ENCODE results near the gene GSPT1. TPM values are rescaled to one million over a fixed set of nuclear protein-coding genes. Genes with fewer than 3 reads are reported as not detected.

Gene GSPT1
- polyA plus RNA-seq, 3 donors, result 28.7 to 65.8 (median 38.6) TPM

GRCh38 chr16:11875721-11876120, 40.0 kb downstream of the GSPT1 start:
- no peak overlapping the region for H3K27ac ChIP-seq (ENCODE audit: low read depth, low read length)
- 88 to 89% (median 88%) methylated on average over 5 of the region's 5 CpGs for WGBS, 3 donors

GRCh38 chr16:11871193-11871592, 44.6 kb downstream of the GSPT1 start:
- H3K27ac ChIP-seq (ENCODE audit: low read depth, low read length), result no peak overlapping the region

GRCh38 chr16:11870399-11870798, 45.4 kb downstream of the GSPT1 start:
- 46 to 52% (median 48%) methylated on average over 3 of the region's 3 CpGs for WGBS, 3 donors
- no peak overlapping the region for H3K27ac ChIP-seq (ENCODE audit: low read depth, low read length)

More at GRCh38 chr16:11871193-11871592, 44.6 kb downstream of the GSPT1 start:
- 42 to 58% (median 49%) methylated on average over 7 of the region's 7 CpGs for WGBS, 3 donors

- no peak overlapping the region for H3K27ac ChIP-seq (ENCODE audit: low read depth, low read length)
- 79 to 92% (median 91%) methylated on average over 8 of the region's 8 CpGs for WGBS, 3 donors
Measured at GRCh38 chr16:11869353-11870228, 46.2 kb downstream of the GSPT1 start.

- no peak overlapping the region for H3K27ac ChIP-seq (ENCODE audit: low read depth, low read length)
- 79 to 87% (median 85%) methylated on average over 2 of the region's 2 CpGs for whole genome bisulfite sequencing, 3 donors
Measured at GRCh38 chr16:11868412-11868980, 47.3 kb downstream of the GSPT1 start.

- WGBS, 3 donors, result 88 to 93% (median 91%) methylated on average over 2 of the region's 2 CpGs
Measured at GRCh38 chr16:11862489-11862888, 53.3 kb downstream of the GSPT1 start.

GRCh38 chr16:11857161-11857560, 58.6 kb downstream of the GSPT1 start:
- WGBS, 3 donors, result 67 to 90% (median 76%) methylated on average over 4 of the region's 4 CpGs
- no peak overlapping the region for H3K27ac ChIP-seq (ENCODE audit: low read depth, low read length)

More at GRCh38 chr16:11862489-11862888, 53.3 kb downstream of the GSPT1 start:
- no peak overlapping the region for H3K27ac ChIP-seq (ENCODE audit: low read depth, low read length)

- WGBS, 3 donors, result 31 to 48% (median 44%) methylated on average over 33 of the region's 33 CpGs
- H3K27ac ChIP-seq (ENCODE audit: low read depth, low read length), result no peak overlapping the region
Measured at GRCh38 chr16:11852092-11852809, 63.5 kb downstream of the GSPT1 start.

GRCh38 chr16:11851294-11852091, 64.3 kb downstream of the GSPT1 start, which contains the start of gene RSL1D1:
RSL1D1 (minus strand) TSS chr16:11851542; CDS start chr16:11851512, 30 bp downstream.
- 0% methylated on average over 57 of the region's 57 CpGs for WGBS, 3 donors
- no peak within 1 kb of the TSS for H3K27ac ChIP-seq (ENCODE audit: low read depth, low read length)

GRCh38 chr16:11848842-11849241, 66.9 kb downstream of the GSPT1 start:
- no peak overlapping the region for H3K27ac ChIP-seq (ENCODE audit: low read depth, low read length)
- 83 to 90% (median 90%) methylated on average over 3 of the region's 3 CpGs for WGBS, 3 donors

GRCh38 chr16:11844499-11844898, 71.3 kb downstream of the GSPT1 start:
- H3K27ac ChIP-seq (ENCODE audit: low read depth, low read length), result no peak overlapping the region
- 75 to 95% (median 90%) methylated on average over 4 of the region's 4 CpGs for WGBS, 3 donors

GRCh38 chr16:11843861-11844260, 71.9 kb downstream of the GSPT1 start:
- WGBS, 3 donors, result 78 to 92% (median 87%) methylated on average over 5 of the region's 5 CpGs
- H3K27ac ChIP-seq (ENCODE audit: low read depth, low read length), result no peak overlapping the region

- no peak overlapping the region for H3K27ac ChIP-seq (ENCODE audit: low read depth, low read length)
- 97 to 98% (median 98%) methylated on average over 11 of the region's 11 CpGs for WGBS, 3 donors
Measured at GRCh38 chr16:11843206-11843605, 72.5 kb downstream of the GSPT1 start.

GRCh38 chr16:11841026-11841425, 74.7 kb downstream of the GSPT1 start:
- 95 to 96% (median 96%) methylated on average over 7 of the region's 7 CpGs for WGBS, 3 donors

GRCh38 chr16:11836650-11837244, 79.0 kb downstream of the GSPT1 start:
- 89 to 94% (median 92%) methylated on average over 7 of the region's 7 CpGs for WGBS, 3 donors
- no peak overlapping the region for H3K27ac ChIP-seq (ENCODE audit: low read depth, low read length)

More at GRCh38 chr16:11841026-11841425, 74.7 kb downstream of the GSPT1 start:
- H3K27ac ChIP-seq (ENCODE audit: low read depth, low read length), result no peak overlapping the region

- H3K27ac ChIP-seq (ENCODE audit: low read depth, low read length), result no peak overlapping the region
- 43 to 60% (median 51%) methylated on average over 9 of the region's 9 CpGs for WGBS, 3 donors
Measured at GRCh38 chr16:11835891-11836649, 79.7 kb downstream of the GSPT1 start.

- WGBS, 3 donors, result 75 to 83% (median 79%) methylated on average over 4 of the region's 4 CpGs
- H3K27ac ChIP-seq (ENCODE audit: low read depth, low read length), result no peak overlapping the region
Measured at GRCh38 chr16:11835309-11835708, 80.4 kb downstream of the GSPT1 start.

All from adipose tissue (tissue), 3 donors.